GM18951 (cell line): ENCODE measurements around the gene KRTAP4-8.
"Not testable (repeated sequence)": the region's sequence is repeated elsewhere in the genome, so short reads cannot be mapped to it uniquely, and the experiment has no call there.

Source experiments
- POLR2A ChIP-seq: IDR thresholded peaks from 4 replicates; pipeline ENCODE4 v1.6.1; 2011; ENCODE audit warnings: mild to moderate bottlenecking; ENCODE audit not compliant: insufficient read length, insufficient read depth; ENCODE audit errors: extremely low read depth
- in situ Hi-C: fragments of 300-500 bp; cut with MboI; formaldehyde crosslinking; loops from one replicate; pipeline ENCODE4 v1.12.0; 2022; ENCODE audit warnings: low sequenced_read_pairs, mixed read lengths, inconsistent platforms; ENCODE audit not compliant: unreplicated experiment

Gene KRTAP4-8

GRCh38 chr17:41121742-41122141 lies 23.8 kb upstream of the KRTAP4-8 start:
- no peak for TF ChIP-seq POLR2A
- in situ Hi-C loops, result no loop called here

- in situ Hi-C loops, result not testable (repeated sequence)
These were observed 22.1 kb upstream of the KRTAP4-8 start for GRCh38 chr17:41119696-41120690.

- no peak for TF ChIP-seq POLR2A
- in situ Hi-C loops, result no loop called here
These were observed 20.8 kb upstream of the KRTAP4-8 start for GRCh38 chr17:41118721-41119120.

- in situ Hi-C loops, result not testable (repeated sequence)
These were observed 20.0 kb upstream of the KRTAP4-8 start, which contains the start of gene KRTAP4-11 for GRCh38 chr17:41117846-41118386. Gene KRTAP4-11 (minus strand): TSS chr17:41118373. CDS start chr17:41118315, 58 bp downstream.

GRCh38 chr17:41116297-41116696 lies 18.4 kb upstream of the KRTAP4-8 start:
- TF ChIP-seq POLR2A, result no peak
- in situ Hi-C loops, result no loop called here

GRCh38 chr17:41111151-41111885 lies 13.4 kb upstream of the KRTAP4-8 start:
- TF ChIP-seq POLR2A, result no peak
- in situ Hi-C loops, result no loop called here

DNA sequence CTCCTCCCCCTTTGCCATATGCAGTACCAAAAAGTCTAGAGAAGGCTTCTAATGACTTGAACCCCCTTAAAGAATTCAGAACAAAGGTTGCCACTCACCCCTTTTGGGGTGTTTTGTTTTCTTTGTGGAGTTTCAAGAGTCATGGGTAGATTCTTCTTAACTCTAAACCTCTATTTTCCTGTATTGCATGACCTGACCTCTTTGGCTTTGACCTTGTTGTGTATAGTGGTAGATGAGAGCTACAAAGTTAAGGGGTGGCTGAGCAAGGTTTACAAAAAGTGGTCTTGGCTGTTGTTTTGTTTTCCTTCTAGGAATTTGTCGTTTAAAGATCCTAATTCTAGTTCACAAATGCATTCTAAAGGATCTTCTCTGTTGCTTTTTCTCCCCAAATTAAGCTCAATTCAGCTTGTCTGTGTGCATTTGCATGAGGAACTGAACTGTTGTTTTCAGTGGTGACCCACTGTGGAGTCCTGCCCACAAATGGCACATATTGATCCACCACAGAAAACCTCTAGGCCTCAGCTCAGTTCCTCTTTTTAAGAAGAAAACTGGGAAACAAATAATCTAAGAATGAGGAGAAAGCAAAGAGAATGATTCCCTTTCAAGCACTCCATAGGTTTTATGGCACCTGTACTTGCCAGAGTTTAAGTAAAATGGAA lies 10.9 kb upstream of the KRTAP4-8 start:
- in situ Hi-C loops, result not testable (repeated sequence)

DNA sequence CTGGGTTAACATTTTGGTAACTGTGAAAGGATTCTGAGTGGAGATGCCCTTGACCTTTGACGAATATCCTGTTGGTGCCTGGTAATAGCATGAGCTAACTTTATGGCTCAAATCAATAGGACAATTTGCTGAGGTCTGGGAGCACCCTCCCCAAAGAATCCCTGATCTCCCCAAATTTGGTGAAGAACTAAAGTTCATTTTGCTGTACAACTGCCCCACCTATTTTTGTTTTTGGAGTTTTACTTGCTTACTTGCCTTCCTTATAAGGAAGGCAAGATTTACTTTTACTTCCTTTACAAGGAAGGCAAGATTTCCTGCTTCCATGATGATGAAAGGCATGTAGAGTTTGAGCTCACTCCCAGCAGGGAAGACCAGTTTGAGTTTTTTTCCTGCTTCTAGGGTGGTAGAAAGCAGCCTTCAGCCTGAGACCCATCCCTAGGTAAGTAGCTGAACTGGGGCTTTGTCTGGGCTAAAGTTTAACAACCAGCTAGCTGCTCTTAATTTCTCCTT lies 10.1 kb upstream of the KRTAP4-8 start:
- no peak for TF ChIP-seq POLR2A
- in situ Hi-C loops, result no loop called here

- in situ Hi-C loops, result not testable (repeated sequence)
These were observed 7.4 kb upstream of the KRTAP4-8 start, which contains the start of gene KRTAP4-9 for GRCh38 chr17:41105347-41105746. Gene KRTAP4-9 (plus strand): TSS chr17:41105389. CDS start chr17:41105389, 0 bp downstream.

DNA sequence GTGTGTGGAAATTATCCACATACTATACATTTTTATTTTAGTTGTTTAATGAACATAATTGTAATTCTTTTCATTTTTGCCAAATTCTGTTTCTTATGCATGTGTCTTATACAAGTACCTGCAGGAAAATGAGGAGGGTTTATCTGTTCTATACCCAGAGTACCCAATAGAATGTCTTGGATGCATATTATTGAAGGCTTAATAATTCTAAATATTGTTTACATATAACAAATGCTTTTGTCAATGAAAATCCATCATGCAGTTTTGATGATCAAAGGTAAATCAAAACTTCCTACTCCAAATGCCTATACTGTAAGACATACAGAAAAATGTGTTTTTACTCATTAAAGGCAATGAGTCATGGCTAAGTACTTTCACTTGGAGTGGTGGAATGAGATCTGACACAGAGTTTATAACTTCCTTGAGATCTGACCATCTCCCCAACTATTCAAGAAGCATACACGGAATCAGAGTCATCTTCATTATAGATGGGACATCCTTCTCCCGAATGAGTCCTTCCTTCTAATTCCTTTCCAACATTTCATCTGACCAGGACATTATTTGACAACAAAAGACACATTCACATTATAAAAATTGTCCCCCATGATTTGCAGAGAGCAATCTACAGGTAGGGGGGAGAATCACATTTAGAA lies 6.6 kb upstream of the KRTAP4-8 start:
- in situ Hi-C loops, result not testable (repeated sequence)

DNA sequence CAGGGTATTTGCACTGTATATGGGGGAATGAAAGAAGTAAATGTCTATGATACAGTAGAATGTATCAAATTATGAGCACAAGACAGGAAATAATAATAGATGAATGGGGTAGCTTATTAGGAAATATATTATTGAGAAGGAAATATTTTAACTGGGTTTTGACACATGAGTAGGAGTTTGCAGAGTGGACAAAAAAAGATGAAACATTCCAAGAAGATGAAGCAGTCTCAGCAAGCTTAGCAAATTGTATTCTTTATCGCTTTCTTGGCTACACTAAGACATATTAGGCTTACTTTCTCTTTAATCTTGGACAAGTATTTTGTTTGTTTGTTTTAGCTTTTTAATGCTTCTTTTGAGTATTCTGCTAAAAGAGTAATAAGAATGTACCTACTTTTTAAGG lies 6.0 kb upstream of the KRTAP4-8 start:
- TF ChIP-seq POLR2A, result no peak
- in situ Hi-C loops, result no loop called here

DNA sequence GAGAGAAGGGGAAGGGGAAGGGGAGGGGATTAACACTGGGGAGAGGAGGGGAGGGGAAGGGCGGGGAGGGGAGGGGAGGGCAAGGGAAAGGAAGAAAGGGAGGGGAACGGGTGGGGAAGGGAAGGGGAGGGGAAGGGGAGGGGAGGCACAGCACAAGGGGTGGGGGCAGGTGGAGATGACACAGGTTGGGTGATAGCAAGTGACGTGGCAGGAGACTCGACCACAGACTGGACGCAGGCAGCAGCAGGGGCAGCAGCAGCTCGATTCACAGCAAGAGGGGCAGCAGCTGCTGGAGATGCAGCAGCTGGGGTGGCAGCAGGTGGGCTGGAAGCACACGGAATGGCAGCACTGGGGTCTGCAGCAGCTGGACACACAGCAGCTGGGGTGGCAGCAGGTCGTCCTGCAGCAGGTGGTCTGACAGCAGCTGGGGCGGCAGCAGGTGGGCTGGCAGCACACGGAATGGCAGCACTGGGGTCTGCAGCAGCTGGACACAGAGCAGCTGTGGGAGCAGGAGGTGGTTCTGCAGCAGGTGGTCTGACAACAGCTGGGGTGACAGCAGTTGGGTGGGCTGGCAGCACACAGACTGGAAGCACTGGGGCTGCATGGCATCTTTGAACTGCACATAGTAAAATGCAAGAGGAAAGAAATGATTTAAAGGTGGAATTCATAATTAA lies 3.8 kb upstream of the KRTAP4-8 start, which contains the start of gene KRTAP4-16:
Gene KRTAP4-16, minus strand, starts transcription at position 624 of the 674 bp plus-strand sequence. Its CDS starts 0 bp downstream, at position 624.
- TF ChIP-seq POLR2A, result no peak
- in situ Hi-C loops, result no loop called here

- in situ Hi-C loops, result not testable (repeated sequence)
These were observed 1.9 kb upstream of the KRTAP4-8 start for GRCh38 chr17:41099682-41100480.
